Measurements from ENCODE around the gene CASP10.
A peak's percentile ranks its signal among the peaks of the same experiment; 100 is the strongest.
"Not testable (repeated sequence)": the region's sequence is repeated elsewhere in the genome, so short reads cannot be mapped to it uniquely, and the experiment has no call there.

CASP10 gene

DNA sequence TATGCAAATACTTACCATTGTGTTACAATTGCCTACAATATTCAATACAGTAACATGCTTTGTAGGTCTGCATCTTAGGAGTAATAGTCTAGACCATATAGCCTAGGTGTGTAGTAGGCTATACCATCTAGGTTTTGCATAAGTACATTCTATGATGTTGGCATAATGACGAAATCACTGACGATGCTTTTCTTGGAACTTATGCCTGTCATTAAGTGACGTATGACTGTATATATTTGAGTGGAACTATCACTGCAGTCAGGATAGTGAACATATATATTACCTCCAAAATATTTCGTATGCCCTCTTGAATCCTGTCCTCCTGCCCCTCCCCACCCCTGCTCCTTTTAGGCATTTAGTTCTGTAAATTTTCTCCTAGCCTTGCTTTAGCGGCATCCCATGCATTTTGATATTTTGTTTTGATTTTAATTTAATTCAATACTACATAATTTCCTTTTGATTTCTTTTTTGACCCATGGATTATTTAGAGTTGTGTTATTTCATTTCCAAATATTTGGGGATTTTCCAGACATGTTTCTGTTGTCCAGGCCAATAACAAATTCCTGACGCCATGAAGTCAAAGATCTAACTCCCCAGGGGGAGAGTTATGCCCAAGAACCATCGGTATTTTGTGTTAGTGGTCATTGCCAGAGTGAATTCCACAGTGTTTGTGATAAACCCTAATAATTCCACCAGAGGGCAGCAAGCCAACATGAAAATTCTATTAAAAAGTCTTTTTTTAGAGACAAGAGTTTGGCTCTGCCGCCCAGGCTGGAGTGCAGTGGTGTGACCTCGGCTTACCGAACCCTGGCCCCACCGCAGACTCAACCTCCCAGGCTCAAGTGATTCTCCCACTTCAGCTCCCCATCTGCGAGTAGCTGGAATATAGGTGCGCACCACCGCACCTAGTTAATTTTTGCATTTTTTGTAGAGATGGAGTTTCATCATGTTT is 53.2 kb downstream of the CASP10 start:
- TF ChIP-seq, protein P1, sequence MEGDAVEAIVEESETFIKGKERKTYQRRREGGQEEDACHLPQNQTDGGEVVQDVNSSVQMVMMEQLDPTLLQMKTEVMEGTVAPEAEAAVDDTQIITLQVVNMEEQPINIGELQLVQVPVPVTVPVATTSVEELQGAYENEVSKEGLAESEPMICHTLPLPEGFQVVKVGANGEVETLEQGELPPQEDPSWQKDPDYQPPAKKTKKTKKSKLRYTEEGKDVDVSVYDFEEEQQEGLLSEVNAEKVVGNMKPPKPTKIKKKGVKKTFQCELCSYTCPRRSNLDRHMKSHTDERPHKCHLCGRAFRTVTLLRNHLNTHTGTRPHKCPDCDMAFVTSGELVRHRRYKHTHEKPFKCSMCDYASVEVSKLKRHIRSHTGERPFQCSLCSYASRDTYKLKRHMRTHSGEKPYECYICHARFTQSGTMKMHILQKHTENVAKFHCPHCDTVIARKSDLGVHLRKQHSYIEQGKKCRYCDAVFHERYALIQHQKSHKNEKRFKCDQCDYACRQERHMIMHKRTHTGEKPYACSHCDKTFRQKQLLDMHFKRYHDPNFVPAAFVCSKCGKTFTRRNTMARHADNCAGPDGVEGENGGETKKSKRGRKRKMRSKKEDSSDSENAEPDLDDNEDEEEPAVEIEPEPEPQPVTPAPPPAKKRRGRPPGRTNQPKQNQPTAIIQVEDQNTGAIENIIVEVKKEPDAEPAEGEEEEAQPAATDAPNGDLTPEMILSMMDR (IDR thresholded peaks at IDR 0.05; ENCODE audit: extremely low read depth, missing control alignments): peak; percentile 32
- peak; percentile 61 for DNase-seq (ENCODE audit: low spot score)

DNA sequence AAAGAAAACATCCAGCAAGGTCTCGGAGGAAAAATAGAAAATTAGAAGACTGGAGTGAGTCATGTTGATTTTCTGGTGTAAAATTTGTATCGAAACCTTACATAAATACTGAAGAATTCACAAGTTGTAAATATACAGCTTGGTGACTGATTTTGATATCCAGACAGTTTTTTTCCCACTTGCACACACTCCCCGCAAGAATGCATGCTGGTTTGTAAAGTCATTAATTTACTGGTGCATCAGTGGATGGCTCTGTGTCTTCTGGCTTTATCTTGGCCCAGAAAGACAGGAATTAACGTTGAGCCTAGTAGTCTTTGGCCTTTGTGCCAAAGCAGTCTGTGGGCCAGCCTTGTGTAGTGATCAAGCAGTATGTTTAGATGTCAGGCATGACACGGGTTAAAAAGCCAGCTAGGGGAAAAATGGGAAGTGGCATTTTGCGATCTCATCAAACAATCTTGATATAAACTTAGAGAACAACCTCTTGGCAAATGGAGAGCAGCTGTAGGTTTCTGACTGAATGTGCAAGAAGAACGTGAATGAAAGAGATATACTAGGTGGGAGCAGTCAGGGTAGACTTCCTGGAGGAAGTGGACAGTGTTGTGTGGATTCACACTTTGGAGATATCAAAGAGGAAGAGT is 54.7 kb downstream of the CASP10 start:
- TF ChIP-seq, protein P1 (IDR thresholded peaks at IDR 0.05; ENCODE audit: extremely low read depth, missing control alignments): no peak

DNA sequence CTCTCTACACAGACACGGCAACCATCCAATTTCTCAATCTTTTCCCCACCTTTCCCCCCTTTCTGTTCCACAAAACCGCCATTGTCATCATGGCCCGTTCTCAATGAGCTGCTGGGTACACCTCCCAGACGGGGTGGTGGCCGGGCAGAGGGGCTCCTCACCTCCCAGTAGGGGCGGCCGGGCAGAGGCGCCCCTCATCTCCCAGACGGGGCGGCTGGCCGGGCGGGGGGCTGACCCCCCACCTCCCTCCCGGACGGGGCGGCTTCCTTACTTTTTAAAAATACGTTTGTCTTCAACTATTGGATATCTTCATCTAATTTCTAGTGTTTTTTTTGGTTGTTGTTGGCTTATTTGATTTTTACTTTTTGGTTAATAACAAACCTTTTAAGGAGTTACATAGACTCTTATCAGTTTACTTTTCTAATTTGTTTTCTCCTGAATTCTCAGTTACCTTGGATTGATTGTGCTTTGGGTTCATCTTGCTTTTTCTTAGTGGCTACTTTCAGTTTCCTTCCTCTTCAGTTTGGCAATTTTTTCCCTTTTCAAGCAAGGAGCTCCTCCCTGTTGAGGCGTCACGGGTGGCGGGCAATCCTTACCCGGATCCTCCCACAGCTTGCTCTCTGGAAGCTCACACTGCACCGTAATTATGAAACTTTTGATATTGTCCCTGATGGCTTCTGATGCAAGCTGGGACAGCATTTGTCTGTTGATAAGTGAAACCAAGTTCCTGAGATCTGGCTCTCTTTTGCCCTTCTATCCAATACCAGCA is 56.4 kb downstream of the CASP10 start:
- not testable (repeated sequence) for DNase-seq (ENCODE audit: low spot score)

More for the DNA sequence above, 54.7 kb downstream of the CASP10 start:
- no peak for DNase-seq (ENCODE audit: low spot score)

DNA sequence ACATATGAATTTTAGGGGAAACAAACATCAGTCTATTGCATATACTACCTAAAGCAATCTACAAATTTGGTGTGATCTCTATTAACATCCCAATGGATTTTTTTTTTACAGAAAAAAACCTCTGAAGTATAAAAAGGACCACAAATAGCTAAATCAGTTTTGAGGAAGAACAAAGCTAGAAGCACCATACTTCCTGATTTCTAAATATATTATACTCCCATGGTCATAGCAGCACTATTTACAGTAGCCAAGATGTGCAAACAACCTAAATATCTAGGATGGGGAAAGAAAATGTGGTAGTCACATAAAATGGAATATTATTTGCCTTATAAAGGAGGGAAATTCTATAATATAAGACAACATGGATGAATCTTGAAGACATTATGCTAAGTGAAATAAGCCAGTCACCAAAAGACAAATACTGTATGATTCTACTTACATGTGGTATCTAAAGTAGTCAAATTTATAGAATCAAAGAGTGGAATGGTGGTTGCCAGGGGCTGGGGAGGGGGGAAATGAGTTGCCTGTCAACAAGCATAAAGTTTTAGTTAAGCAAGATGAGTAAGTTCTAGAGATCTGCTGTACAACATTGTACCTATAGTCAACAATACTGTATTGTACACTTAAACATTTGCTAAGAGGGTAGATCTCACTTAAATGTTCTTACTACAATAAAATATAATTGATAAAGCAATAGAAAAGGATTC is 59.8 kb downstream of the CASP10 start:
- no peak for DNase-seq (ENCODE audit: low spot score)
- TF ChIP-seq, protein P1 (IDR thresholded peaks at IDR 0.05; ENCODE audit: extremely low read depth, missing control alignments): no peak

DNA sequence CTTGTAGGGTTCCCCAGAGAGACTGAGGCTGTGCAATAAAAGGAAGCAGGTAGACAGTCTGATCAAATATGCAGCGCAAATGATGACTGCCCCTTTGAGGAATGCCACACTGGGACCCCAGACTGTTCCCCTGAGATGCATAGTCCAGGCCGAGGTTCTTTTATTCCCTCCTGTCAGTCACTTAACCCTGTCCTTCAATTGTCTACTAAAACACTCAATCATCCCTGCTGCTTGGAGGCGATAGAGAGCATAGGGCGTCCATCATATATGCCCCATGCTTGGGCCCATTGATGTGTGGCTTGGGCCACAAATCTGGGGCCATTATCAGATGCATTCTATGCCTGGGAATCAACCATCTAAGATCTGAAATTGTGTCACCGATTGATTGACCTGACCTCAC is 61.9 kb downstream of the CASP10 start:
- TF ChIP-seq, protein P1 (IDR thresholded peaks at IDR 0.05; ENCODE audit: extremely low read depth, missing control alignments): no peak
- DNase-seq (ENCODE audit: low spot score): no peak

DNA sequence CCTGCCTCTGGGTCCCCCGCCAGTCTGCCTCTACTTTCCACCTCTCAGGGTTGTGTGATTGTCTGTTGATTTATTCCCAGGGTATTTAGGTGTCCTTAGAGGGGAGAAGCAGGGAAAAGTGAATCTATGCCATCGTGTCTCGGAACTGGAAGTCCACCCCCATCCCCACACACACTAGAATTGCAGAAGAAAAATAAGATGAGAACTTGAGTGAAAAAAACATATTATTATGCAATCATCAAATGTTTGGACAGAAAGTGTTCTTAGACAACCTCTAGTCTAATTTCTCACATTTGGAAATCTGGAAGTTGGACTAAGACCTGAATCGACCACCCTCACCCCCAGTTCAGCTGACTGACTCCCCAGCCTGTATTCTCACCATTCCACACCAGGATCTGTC is 63.3 kb downstream of the CASP10 start:
- no peak for DNase-seq (ENCODE audit: low spot score)
- TF ChIP-seq, protein P1 (IDR thresholded peaks at IDR 0.05; ENCODE audit: extremely low read depth, missing control alignments): no peak

DNA sequence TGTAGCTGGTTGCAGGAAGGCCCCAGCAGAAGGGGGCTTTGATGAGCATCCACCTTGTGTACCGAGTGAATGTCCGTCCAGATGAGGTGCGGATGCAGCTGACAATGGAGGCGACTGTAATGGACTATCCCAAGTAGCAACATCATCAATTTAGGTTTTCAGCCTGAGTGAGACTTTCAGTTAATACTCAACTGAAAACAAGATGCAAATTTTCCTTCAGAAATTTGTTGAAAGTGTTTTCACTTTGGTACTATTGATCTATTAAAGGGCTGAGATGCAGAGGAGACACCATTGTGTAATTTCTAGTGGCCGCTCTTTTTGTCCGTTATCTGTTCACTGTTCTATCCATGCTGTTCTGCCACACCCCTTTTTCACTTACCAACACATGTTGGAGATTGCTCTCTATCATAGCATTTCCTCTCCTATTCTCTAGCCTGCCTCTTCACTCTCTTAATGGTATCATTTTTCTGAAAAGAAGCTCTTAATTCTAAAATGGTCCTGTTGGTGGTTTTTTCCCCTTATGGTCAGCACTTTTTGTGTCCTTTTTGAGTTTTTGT is 65.4 kb downstream of the CASP10 start:
- TF ChIP-seq, protein P1 (IDR thresholded peaks at IDR 0.05; ENCODE audit: extremely low read depth, missing control alignments): no peak
- DNase-seq (ENCODE audit: low spot score): peak; percentile 25

Measured in GM20000 (cell line).